GM21515 (cell line): ENCODE results near the gene AGAP4.
"Not testable (repeated sequence)": the region's sequence is repeated elsewhere in the genome, so short reads cannot be mapped to it uniquely, and the experiment has no call there.

Source experiments
- ATAC-seq: cut with Tn5 transposase; IDR thresholded peaks from one replicate; pipeline ENCODE4 v1.9.1; 2021; ENCODE audit not compliant: unreplicated experiment

AGAP4 gene

GRCh38 chr10:45790694-45791426 lies 56.4 kb downstream of the AGAP4 start:
- ATAC-seq: not testable (repeated sequence)

- ATAC-seq: not testable (repeated sequence)
These were observed 57.3 kb downstream of the AGAP4 start for GRCh38 chr10:45789991-45790390.

DNA sequence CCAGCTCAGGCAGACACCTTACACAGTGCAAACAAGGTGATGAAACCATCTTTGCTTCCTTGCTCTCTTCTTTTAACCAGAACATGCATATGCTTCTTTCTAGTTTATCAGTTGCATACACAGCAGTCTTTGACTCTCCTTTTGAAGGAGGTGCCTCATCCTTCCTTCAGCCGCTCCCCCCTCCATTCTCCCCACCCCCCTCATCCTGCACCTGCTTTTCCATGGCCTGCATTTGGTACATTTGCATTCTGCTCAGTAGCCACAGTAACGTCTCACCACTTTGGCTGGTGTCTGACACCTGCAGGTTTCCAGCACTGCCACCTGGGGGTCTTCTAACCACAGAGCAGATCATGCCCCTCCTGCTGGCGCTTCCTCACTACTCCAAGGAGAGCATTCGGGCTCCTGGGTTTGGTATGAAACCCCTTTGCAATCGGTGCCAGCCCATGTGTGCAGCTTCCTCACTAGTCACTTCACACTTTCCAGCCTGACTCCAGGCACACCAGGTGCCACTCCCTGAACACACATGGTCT lies 60.0 kb downstream of the AGAP4 start:
- not testable (repeated sequence) for ATAC-seq

- ATAC-seq: not testable (repeated sequence)
These were observed 61.1 kb downstream of the AGAP4 start for GRCh38 chr10:45786217-45786616.
